CD4-positive, alpha-beta T cell treated with Interleukin-4 for 1 hour (primary cell): ENCODE measurements around the gene GAK.
A peak's percentile ranks its signal among the peaks of the same experiment; 100 is the strongest.
"Not testable (repeated sequence)": the region's sequence is repeated elsewhere in the genome, so short reads cannot be mapped to it uniquely, and the experiment has no call there.

Experiments used
- DNase-seq, 2 donors: peaks; one replicate each; pipeline ENCODE4 v3.0.0-alpha.2; 2020 to 2022

The GAK gene

DNA sequence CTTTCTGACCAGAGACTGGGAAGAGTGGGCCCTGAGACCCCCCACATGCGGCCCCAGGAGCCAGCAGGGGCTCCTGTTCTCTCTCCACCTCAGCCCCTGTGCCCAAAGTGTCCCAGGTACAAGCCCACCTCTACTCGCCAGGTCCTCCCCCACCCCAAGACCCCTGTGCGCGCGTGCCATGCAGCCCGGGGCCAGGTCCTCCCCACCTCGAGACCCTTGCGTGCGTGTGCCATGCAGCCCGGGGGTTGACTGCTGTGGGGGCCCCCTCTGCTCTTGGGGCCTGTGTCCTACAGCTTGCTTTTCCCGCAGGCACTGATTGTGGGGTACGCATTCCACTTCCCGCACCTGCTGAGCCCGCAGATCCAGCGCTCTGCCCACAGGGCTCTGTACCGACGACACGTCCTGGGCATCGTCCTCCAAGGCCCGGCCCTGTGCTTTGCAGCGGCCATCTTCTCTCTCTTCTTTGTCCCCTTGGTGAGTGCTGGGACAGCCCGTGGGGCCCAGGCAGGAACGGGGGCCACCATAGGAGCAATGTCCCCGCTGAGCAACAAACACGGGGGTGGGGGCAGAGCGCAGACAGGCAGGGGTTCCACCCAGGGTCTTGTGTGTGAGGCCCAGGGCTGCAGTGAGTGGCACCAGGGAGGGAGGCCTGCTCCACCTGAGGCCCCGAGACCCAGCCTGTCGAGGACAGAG lies 20.9 kb upstream of the GAK start:
- DNase-seq: no peak

DNA sequence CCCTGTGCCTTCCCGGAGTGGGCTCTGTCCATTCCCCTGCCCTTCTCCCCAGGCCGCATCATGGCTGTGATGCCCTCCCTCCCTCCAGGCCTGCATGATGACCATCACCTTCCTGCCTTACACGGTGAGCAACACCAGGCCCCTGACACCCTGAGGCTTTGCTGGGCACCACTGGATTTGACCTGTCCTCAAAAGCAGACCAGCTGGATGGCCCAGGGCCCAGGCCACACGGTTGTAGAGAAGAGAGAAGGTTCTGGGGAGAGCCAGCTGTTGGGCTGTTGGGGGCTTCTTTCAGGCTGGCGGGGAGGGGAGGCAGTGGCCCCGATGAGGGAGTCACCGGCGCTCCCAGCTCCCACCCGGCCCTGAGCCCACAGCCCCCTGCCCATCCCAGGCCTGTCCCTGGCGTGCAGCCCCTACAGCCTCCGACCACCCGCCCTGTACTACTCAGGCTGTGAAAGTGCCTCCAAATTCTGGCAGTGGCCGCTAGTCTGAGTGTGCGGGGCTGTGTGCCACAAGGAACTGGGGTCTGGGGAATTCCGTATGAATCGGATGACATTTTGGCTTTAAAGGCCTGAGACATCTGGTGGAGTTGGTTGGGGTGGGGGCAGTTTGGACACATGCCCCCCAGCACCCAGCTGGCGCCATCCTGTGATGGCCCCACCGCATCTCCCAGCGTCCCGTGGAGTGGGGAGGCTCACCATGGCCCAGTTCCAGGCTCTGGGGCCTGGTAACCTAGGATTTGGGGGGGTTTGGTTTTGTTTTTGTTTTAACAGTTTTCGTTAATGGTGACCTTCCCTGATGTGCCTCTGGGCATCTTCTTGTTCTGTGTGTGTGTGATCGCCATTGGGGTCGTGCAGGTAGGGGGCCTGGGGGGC lies 19.7 kb upstream of the GAK start:
- no peak for DNase-seq

DNA sequence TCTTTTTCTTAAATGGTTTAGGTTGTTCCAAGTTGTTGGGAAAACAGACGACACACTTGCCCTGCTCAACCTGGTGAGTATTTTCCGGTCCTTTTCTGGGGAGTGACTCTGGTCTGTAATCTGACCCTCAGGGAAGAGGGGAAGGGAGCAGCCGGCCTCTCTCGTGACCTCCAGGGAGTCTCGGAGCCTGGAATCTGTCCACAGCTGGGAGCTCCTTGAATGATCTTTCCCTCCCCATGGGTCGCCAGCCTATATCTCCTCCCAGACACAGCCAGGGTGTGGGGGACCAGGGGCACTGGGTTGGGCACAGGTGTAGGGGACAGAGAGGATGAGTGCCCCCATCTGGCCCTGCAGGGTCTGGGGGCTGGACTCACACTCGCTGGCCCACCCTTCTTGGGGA lies 19.1 kb upstream of the GAK start:
- DNase-seq: no peak

DNA sequence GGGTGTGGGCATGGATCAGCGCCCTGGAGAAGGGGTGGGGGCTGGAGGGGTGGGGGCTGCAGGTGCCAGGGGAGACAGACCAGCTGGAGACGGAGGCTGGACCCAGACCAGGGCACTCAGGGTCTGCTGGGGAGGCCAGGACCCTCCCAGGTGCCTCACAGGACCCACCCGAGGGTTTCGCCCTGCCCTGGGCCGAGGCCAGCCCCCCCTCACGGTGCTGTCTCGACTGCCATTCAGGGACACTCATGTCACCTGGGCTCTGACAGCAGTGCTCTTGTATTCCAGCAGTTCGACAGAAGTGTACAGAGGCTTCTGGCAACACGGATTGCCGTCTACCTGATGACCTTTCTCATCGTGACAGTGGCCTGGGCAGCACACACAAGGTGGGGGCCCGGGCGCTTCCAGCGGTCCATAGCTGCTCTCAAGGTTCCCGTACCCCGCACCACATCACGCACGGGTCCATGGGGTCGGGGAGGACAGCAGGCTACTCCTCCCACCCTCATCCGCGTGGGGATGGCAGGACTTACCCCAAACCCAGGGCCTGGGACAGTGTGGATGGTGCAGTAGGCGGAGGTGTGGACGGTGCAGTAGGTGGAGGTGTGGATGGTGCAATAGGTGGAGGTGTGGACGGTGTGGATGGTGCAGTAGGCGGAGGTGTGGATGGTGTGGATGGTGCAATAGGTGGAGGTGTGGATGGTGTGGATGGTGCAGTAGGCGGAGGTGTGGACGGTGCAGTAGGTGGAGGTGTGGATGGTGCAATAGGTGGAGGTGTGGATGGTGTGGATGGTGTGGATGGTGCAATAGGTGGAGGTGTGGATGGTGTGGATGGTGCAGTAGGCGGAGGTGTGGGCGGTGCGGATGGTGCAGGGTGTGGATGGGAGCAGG lies 18.3 kb upstream of the GAK start:
- no peak for DNase-seq

DNA sequence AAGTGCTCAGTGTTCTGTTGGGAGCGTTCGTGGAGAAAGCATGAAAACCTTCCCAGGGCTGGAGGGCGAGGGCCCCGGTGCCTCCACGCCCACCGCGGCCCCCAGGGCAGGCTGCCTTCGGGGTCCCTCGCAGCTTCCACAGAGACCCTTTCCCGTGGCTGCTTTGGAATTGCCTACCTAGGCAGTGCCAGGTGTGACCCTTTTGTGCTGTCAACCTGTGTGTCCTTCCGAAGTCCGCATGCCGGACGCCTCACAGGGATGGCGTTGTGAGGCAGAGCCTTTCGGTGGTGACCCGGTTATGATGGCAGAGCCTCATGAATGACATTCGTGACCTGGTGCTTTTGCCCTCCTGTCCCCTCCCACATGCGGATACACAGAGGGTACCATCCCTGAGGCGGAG lies 17.5 kb upstream of the GAK start:
- no peak for DNase-seq

DNA sequence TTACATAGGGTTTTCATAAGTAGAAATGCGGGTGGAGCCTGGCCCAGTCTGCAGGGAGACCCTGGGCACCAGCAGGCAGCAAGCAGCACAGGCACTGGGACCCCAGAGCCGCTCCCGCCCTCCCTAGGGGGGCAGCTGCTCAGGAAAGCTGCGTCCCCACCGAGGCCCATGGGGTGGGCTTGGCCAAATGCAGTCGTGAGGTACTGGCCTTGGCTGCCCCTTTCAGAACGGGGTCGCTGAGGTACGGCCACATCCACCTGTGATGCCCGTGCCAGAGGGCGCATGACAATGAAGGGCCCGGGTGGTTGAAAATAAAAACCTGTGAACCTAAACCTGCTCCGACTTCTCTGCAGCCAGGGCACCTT lies 16.8 kb upstream of the GAK start:
- no peak for DNase-seq

DNA sequence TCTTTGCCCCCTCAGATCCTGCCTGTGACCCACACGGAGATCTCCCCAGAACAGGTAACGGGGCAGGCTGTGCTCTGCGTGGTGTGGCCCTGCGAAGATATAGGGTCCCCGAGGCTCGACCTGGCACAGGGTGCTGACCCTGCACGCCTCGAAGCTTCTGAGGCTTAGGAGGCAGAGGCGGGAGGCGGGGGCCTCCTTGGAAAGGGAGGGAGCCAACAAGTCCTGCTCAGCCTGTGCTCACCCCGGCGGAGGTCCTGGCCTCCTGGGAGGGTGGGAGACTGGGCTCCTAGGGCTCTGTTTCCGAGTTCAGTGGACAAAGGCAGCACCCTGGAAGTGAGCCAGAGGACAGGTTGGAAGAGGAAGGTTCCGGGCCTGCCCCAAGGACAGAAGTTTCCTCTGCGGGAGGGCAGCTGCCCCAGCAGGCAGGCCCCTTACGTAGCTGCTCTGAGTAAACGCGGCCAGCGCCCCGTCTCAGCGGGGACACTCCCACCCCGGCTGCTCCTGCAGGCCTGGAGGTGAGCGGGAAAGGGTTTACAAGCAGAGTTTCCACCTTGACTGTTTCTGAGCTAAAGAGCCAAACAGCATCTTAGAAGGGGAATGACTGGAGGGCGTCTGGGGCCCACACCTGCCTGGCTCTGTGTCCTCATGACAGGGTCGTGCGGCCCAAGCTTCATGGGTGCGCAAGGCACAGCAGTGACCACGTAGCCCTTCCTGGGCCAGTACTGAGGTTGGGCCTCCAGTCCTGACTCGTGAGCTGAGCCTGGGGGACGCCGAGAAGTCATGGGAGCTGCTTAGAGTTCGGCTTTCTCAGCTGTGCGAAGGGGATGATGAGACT lies 16.2 kb upstream of the GAK start:
- no peak for DNase-seq

DNA sequence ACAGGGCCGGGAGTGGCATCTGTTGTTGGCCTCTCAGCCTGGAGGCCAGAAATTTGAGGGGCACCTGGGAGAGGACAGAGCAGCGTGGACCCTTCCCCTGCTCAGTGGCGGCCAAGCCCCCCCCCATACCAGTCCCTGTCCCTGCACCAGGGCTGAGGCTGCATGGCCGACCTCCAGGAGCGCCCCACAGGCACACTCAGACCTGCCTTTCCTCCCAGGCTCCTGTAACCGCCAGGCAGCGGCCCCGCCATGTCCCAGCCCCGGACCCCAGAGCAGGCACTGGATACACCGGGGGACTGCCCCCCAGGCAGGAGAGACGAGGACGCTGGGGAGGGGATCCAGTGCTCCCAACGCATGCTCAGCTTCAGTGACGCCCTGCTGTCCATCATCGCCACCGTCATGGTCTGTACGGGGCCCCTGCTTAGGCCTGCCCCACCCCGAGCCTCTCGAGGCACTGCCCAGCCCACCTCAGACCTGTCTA lies 15.4 kb upstream of the GAK start:
- no peak for DNase-seq

DNA sequence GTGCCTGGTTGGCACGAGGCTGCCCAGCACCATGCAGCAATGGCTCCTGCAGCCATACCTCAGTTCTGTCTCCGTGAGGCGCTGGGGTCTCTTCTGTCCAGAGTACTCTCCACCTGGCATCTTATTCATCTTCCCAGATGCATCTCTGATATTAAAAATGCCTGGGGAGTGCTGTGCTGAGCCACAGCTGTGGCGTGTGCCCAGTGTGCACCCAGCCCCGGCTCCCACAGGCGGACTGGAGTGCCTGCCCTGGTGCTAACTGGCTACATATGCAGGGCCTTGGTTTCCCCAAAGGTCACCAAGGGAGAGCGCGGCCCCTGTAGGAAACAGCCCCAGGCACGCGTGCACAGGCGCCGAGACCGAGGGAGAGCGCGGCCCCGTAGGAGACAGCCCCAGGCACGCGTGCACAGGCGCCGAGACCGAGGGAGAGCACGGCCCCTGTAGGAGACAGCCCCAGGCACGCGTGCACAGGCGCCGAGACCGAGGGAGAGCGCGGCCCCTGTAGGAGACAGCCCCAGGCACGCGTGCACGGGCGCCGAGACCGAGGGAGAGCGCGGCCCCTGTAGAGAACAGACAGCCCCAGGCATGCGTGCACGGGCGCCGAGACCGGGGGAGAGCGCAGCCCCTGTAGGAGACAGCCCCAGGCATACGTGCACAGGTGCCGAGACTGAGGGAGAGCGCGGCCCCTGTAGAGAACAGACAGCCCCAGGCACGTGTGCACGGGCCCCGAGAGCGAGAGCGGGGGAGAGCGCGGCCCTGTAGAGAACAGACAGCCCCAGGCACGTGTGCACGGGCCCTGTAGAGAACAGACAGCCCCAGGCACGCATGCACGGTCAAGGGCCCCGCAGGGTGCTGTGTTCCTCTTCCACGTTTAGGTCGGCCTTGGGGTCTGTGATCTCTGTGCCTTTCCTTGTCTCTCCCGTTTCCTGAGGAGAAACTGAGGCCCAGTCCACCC lies 14.7 kb upstream of the GAK start:
- DNase-seq: no peak

DNA sequence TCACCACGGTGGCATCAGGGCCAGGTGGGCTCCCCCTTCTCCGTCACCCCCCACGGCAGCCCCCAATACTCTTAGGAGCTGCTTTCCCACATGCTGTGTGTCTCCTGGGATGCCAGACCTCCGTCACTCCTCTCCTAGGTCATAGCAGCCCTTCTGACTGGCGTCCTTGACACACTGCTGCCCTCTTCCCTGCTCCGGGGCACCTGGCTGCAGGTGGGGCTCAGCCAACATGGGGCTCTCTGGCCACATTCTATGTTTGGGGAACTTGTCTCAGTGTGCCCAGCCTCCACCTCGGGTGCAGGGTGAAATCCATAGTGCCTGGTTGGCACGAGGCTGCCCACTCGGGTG lies 14.0 kb upstream of the GAK start:
- DNase-seq: no peak

DNA sequence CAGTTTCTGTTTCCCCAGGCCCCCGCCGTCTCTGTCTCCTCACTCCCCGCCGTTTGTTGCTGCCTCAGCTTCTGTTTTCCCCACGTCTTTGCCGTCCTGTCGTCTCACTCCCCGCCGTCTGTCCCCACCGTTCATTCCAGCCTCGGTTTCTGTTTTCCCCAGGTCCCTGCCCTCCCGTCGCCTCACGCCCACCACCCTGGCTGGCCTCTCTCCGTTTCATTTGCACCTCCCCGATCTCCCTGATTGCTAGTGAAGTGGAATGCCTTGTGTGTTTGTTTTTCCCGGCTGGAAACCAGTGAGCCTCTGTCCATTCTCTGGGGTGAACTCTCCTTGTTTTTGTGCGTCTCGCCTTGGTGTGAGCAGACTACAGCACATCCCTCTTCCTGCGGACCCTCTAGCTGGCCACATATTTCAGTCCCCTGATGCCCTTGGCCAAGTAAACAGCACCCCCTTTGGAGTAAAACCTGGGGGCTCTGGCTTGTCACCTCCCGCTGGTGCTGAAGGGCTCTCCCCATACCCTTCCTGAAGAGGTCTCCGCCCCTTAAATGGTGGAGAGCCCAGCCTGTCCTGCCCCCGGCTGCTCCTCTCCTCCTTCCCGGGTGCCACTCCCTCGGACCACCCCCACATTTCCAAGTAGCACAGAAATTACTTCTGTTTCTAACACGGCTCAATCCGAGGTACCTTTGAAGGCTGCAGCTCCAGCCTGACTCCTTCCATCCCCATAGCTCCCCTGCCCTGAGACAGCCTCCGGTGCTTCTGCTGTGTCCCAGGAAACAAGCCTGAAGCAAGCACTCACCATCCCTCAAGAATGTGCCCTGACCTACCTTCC lies 13.4 kb upstream of the GAK start:
- no peak for DNase-seq

DNA sequence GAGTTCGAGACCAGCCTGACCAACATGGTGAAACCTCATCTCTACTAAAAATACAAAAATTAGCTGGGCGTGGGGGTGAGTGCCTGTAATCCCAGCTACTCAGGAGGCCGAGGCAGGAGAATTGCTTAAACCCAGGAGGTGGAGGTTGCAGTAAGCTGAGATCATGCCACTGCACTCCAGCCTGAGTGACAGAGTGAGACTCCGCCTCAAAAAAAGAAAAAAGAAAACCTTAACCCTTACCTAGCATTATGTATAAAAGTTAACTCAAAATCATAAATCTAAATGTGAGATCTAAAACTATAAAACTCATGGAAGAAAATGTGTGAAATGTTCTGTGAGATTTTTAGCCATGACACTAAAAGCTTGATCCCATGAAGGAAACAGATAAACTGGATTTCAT lies 7.4 kb upstream of the GAK start:
- not testable (repeated sequence) for DNase-seq

DNA sequence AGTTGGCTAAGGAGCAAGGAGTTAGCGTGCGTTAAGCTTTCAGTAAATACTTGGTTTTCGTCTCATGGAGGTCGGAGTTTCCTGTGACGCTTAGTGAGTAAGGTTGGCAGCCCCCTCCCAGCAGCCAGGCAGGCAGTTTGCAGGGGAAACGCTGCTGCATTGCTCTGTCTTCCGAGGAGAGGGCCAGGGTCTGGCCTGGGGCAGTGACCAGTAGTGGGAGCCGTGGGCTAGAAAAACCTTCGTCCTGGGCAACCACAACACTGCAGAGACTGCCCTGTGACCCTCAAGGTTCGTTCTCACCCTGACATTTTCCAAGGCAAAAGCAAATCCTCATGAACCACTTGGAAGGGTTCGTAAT lies 576 bp upstream of the GAK start:
- no peak for DNase-seq

DNA sequence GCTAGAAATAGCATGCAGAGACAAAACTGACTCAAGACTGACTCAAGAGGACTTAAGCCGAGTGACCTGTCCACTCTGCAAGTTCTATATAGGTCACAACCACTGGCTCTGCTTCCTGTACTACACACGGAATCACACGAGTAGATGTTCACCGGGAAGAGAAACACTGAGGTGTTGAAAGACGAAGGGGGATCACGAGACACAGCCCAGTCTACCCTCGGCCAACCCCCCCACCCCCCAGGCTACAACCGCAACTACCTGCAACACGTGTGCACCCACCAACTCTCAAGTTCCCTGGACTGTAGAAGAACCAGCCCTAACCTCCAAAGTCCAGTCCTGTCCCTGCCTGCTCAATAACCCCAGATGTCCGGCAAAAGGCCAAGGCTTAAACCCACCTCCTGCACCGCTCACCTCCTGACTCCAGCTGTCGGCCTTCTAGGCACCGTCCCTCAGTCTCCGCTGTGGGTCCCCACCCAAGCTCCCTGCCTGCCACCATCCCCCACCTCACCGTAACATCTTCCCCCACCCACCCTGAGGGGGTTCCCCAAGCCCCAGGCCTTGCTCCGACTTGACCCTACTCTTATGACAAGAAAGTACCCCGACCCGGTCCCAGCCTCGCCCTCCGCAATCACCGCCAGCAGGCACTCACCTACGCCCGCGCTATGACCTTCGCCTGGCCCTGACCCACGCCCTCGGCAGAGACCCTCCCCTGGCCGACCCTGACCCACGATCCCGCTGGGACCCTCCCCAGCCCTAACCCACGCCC lies 739 bp downstream of the GAK start:
- DNase-seq: peak; percentile 42 to 47

DNA sequence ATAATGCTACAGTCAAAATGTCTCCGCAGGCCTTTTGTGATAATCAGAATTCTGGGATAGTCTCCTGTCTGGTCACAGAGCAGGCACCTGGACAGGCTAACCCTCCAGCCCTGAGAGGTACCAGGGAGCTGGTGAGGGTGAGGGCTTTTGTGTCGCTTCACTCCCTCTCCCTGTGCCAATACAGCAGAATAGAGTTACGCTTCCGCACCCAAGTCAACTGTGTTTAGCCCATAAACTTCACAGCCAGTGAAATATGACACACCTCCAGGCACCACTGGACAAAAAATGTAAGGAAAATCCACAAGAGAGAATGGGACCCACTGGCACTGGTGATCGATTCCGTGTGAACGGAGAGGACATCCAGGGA lies 1.3 kb downstream of the GAK start:
- DNase-seq: no peak

DNA sequence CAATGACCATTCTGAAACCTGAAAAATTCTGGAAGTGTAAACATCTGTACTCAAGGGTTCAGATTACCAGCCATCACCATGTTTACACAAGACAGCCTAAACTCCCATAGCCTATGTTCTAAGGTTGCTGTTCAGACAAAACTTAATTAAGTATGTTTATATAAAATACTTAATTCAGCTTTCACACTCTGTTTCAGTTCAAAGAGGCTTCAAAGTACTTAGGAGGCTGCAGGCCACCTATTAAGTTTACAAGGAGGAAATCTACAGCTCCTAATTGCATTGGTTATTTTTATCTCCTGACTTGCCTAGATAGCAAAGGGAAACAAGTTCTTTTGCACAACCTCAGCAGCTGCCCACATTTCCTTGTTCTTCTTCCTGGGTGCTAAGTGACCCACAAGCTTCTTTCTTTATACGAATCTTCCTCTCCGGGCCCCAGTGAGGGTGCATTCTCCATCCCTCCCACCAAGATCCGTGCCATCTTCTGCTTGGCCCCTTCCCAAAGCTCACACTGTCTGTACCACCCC lies 2.0 kb downstream of the GAK start:
- DNase-seq: peak in 1 of 2 donors; percentile 29

DNA sequence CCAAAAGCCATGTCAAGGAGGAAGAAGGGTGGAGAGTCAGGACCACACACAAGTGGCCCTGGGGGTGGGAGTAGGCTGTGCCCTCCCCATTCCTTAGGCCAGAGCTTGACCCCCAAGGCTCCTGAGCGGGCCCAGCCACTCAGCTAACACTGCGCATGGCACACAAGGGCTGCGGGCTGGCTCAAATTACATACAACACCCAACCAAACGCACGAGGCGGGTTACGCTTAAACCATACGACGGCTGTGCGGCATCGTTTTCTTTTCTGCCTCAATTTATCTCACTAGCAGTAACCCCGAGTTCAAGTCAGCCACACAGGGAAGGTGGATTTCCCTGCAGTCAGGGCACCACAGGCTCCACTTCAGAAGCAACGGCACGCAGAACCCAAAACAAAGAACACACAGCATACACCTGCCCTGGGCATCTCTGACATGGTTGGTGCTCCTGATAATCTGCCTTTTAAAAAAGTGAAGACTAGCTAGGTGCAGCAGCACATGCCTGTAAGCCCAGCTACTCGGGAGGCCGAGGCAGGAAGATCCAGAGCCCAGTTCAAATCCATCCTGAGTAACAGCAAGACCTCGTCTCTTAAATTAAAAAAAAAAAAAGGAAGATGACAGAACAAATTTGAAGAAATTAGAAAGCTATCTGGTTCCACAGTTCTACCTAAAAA lies 2.9 kb downstream of the GAK start:
- DNase-seq: no peak

DNA sequence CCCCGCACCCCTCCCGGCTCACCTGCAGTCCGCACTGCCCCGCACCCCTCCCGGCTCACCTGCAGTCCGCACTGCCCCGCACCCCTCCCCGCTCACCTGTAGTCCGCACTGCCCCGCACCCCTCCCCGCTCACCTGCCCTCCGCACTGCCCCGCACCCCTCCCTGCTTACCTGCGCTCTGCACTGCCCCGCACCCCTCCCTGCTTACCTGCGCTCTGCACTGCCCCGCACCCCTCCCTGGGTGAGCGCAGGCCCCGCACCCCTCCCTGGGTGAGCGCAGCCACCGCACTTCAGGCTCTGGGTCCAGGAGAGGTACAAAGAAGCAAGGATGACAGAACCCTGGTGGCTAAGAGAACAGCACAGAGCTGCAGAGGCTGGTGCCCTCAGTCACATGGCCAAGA lies 4.5 kb downstream of the GAK start:
- DNase-seq: not testable (repeated sequence)

DNA sequence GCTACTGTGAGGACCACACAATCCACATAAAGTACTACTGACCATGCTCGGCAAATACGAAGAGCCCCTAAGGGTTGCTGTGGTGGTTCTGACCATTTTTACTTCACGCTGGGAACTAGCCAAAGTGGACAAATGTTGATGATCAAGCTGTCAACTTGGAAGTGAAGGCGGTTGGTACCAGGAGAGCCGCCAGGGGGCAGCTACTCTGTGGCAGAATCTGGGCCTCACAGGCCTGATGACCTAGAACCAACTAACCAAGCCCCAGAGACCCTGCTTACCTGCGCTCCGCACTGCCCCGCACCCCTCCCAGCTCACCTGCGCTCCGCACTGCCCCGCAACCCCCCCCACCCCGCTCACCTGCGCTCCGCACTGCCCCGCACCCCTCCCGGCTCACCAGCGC lies 5.6 kb downstream of the GAK start:
- no peak for DNase-seq
